Measurements from ENCODE around the gene CHM. TPM values are rescaled to one million over a fixed set of nuclear protein-coding genes. Genes with fewer than 3 reads are reported as not detected.
"Not testable (repeated sequence)": the region's sequence is repeated elsewhere in the genome, so short reads cannot be mapped to it uniquely, and the experiment has no call there.

Gene CHM
- total and polyA plus RNA-seq, 2 of the 8 experiments (the other 6 are each of a cell fraction or from before 2014, with no cell fraction given), result 8.6 to 15.5 TPM

GRCh38 chrX:85977218-85977617 lies 70.1 kb downstream of the CHM start (continued):
- TF ChIP-seq RBBP5 (IDR thresholded peaks at IDR 0.05; ENCODE audit: borderline replicate concordance, low read depth, low read length) (no peak), RXRA (IDR thresholded peaks at IDR 0.05; ENCODE audit: insufficient read depth, low read depth, low read length) (no peak), ATF2 (IDR thresholded peaks at IDR 0.05; ENCODE audit: low read length) (no peak), CBX8 (IDR thresholded peaks at IDR 0.05; ENCODE audit: borderline replicate concordance, low read depth, low read length) (no peak), TAF1 (IDR thresholded peaks at IDR 0.05; ENCODE audit: low read depth, low read length) (no peak), ZNF274 (IDR thresholded peaks at IDR 0.05; ENCODE audit: borderline replicate concordance, extremely low read depth, low read length) (no peak)

- H2BK20ac ChIP-seq (ENCODE audit: low read length); H3K14ac ChIP-seq (ENCODE audit: insufficient read length); H3K4ac ChIP-seq (replicated peaks; ENCODE audit: insufficient read length, low read depth, low read length); H4K20me1 ChIP-seq (replicated peaks in 1 of 2; ENCODE audit: control insufficient read depth in 1 of 2, insufficient read depth in 2 of 2, low read length in 2 of 2); H2AFZ ChIP-seq (ENCODE audit: low read length); H3K9ac ChIP-seq (replicated peaks in 1 of 4; ENCODE audit: extremely low read depth in 1 of 4, low read depth in 3 of 4, low read length in 3 of 4); H3K4me1 ChIP-seq (replicated peaks in 1 of 4; ENCODE audit: control insufficient read depth in 3 of 4, insufficient read depth in 4 of 4, low read length in 3 of 4); H3K9me3 ChIP-seq (ENCODE audit: insufficient read depth in 2 of 2, low read depth in 1 of 2, low read length in 1 of 2); H3K18ac ChIP-seq (ENCODE audit: extremely low read depth, low read length); H3K27me3 ChIP-seq (replicated peaks in 1 of 4; ENCODE audit: control insufficient read depth in 3 of 4, extremely low read depth in 1 of 4, insufficient read depth in 3 of 4, low read length in 3 of 4); H2BK5ac ChIP-seq (ENCODE audit: low read depth, low read length); H3K4me3 ChIP-seq (ENCODE audit: extremely low read depth in 1 of 4, insufficient read depth in 2 of 4, low read depth in 3 of 4, low read length in 4 of 4); H3K27ac ChIP-seq (ENCODE audit: low read depth, low read length); H3K56ac ChIP-seq (replicated peaks; ENCODE audit: insufficient read length, low read depth, low read length); H4K91ac ChIP-seq (replicated peaks; ENCODE audit: insufficient read length, low read length); H2BK120ac ChIP-seq (replicated peaks; ENCODE audit: low read depth, low read length); DNase-seq (ENCODE audit: low read depth in 1 of 2, low spot score in 2 of 2); H3K36me3 ChIP-seq (ENCODE audit: control insufficient read depth in 2 of 4, insufficient read depth in 4 of 4, low read length in 3 of 4); H2BK15ac ChIP-seq (ENCODE audit: low read length); H2AK5ac ChIP-seq (ENCODE audit: low read depth, low read length); H3K4me2 ChIP-seq (ENCODE audit: insufficient read depth in 1 of 2, low read depth in 2 of 2, low read length in 2 of 2); H4K5ac ChIP-seq (ENCODE audit: insufficient read length, low read depth, low read length); POLR2A ChIA-PET (ENCODE audit: partially characterized antibody); CTCF ChIA-PET (ENCODE audit: partially characterized antibody); H4K8ac ChIP-seq (ENCODE audit: extremely low read depth, insufficient read depth, low read length); H3K79me2 ChIP-seq (ENCODE audit: control insufficient read depth in 1 of 2, insufficient read depth in 2 of 2, low read length in 2 of 2); H3K23ac ChIP-seq (ENCODE audit: insufficient read length); H3K23me2 ChIP-seq (ENCODE audit: low read depth, low read length); H2BK12ac ChIP-seq (ENCODE audit: low read depth, low read length); H3K79me1 ChIP-seq (ENCODE audit: low read depth, low read length); FAIRE-seq: not testable (repeated sequence)
- no CpG with 5 or more reads among the region's 33 CpGs for WGBS, 2 experiments (ENCODE audit: extremely low coverage in 1 of 2, insufficient coverage in 1 of 2, insufficient read length in 1 of 2, insufficient replicate concordance in 2 of 2, low coverage in 1 of 2, low lambda C conversion rate in 2 of 2, missing lambda C conversion rate in 1 of 2)
Observed at GRCh38 chrX:85972351-85972750, 75.0 kb downstream of the CHM start.
